H1 (cell line): ENCODE data around the gene NGFR. TPM values are rescaled to one million over a fixed set of nuclear protein-coding genes. Genes with fewer than 3 reads are reported as not detected.

Experiments
- CTCF ChIA-PET: fragments of 300-600 bp; sonication (Branson Sonifier 250); formaldehyde crosslinking; loops from one replicate; lab custom pipeline; 2021; ENCODE audit not compliant: partially characterized antibody; lab: Charles Lee
- POLR2A ChIA-PET: fragments of 300-600 bp; sonication (Branson Sonifier 250); formaldehyde crosslinking; loops from one replicate; lab custom pipeline; 2021; ENCODE audit warnings: inconsistent platforms; ENCODE audit not compliant: partially characterized antibody; lab: Charles Lee
- DNase-seq, 2 experiments: peaks; one replicate each; pipeline versions ENCODE4 v3.0.0 to v3.0.0-alpha.2; 2010 to 2022; ENCODE audit warnings: low spot score in 2 of 2, low read depth in 1 of 2, mixed read lengths in 1 of 2
- FAIRE-seq: peaks from 2 replicates; lab custom pipeline; 2011; peaks lifted over from hg19 to GRCh38; lab: Jason Lieb, UNC
- H2AFZ ChIP-seq: 2 replicates; pipeline ENCODE4 v1.8.1; 2012; ENCODE audit warnings: low read length, inconsistent platforms
- H2AK5ac ChIP-seq: 2 replicates; pipeline ENCODE4 v1.6.1; 2013; ENCODE audit warnings: low read depth, low read length
- H2BK120ac ChIP-seq: replicated peaks from 2 replicates; pipeline ENCODE3; 2013; ENCODE audit warnings: low read depth, low read length, inconsistent platforms
- H2BK12ac ChIP-seq: 2 replicates; pipeline ENCODE4 v1.6.1; 2013; ENCODE audit warnings: low read depth, low read length
- H2BK15ac ChIP-seq: 2 replicates; pipeline ENCODE4 v1.6.1; 2013; ENCODE audit warnings: low read length
- H2BK20ac ChIP-seq: 2 replicates; pipeline ENCODE4 v1.6.1; 2013; ENCODE audit warnings: low read length
- H2BK5ac ChIP-seq: 2 replicates; pipeline ENCODE4 v1.6.1; 2013; ENCODE audit warnings: low read depth, low read length
- H3K14ac ChIP-seq: 2 replicates; pipeline ENCODE4 v1.6.1; 2013; ENCODE audit warnings: inconsistent platforms; ENCODE audit not compliant: insufficient read length
- H3K18ac ChIP-seq: 2 replicates; pipeline ENCODE4 v1.6.1; 2013; ENCODE audit warnings: low read length; ENCODE audit errors: extremely low read depth
- H3K23ac ChIP-seq: 2 replicates; pipeline ENCODE4 v1.6.1; 2013; ENCODE audit warnings: inconsistent platforms; ENCODE audit not compliant: insufficient read length
- H3K23me2 ChIP-seq: 2 replicates; pipeline ENCODE4 v1.6.1; 2013; ENCODE audit warnings: low read depth, low read length
- H3K27ac ChIP-seq: 2 replicates; pipeline ENCODE4 v1.6.1; 2011; ENCODE audit warnings: low read depth, low read length, inconsistent platforms
- H3K27me3 ChIP-seq, 4 experiments: replicated peaks in 1 of 4; 1 replicate in 1 of 4; 2 replicates in 3 of 4; pipeline versions ENCODE4 v1.6.1 to v1.8.1; 2011 to 2013; ENCODE audit warnings: low read length in 3 of 4, mild to moderate bottlenecking in 3 of 4, inconsistent platforms in 2 of 4, mixed read lengths in 2 of 4, moderate library complexity in 1 of 4; ENCODE audit not compliant: control insufficient read depth in 3 of 4, insufficient read depth in 3 of 4; ENCODE audit errors: extremely low read depth in 1 of 4
- H3K36me3 ChIP-seq, 4 experiments: 2 replicates each; pipeline versions ENCODE4 v1.6.1 to v1.8.1; 2011 to 2013; ENCODE audit warnings: mild to moderate bottlenecking in 4 of 4, low read length in 3 of 4, moderate library complexity in 2 of 4, control low read depth in 1 of 4, inconsistent platforms in 1 of 4; ENCODE audit not compliant: insufficient read depth in 4 of 4, control insufficient read depth in 2 of 4
- H3K4ac ChIP-seq: replicated peaks from 2 replicates; pipeline ENCODE3; 2013; ENCODE audit warnings: low read length, low read depth, mixed read lengths, inconsistent platforms; ENCODE audit not compliant: insufficient read length
- H3K4me1 ChIP-seq, 4 experiments: replicated peaks in 1 of 4; 1 replicate in 1 of 4; 2 replicates in 3 of 4; pipeline versions ENCODE4 v1.6.1 to v1.8.1; 2011 to 2013; ENCODE audit warnings: low read length in 3 of 4, inconsistent platforms in 2 of 4, mixed read lengths in 1 of 4; ENCODE audit not compliant: insufficient read depth in 4 of 4, control insufficient read depth in 3 of 4
- H3K4me2 ChIP-seq, 2 experiments: 2 replicates each; pipeline versions ENCODE4 v1.6.1 to v1.8.1; 2011 to 2013; ENCODE audit warnings: low read depth in 2 of 2, low read length in 2 of 2, control low read depth in 1 of 2, inconsistent platforms in 1 of 2, mild to moderate bottlenecking in 1 of 2; ENCODE audit not compliant: insufficient read depth in 1 of 2
- H3K4me3 ChIP-seq, 4 experiments: fragments of 200-600, 300-600 bp in 1 of 4; sonication (generic), shearing (Covaris generic), sonication (Bioruptor Twin) in 1 of 4; 2 replicates each; pipeline versions ENCODE4 v1.5.1 to v1.8.1; 2011 to 2016; ENCODE audit warnings: low read length in 4 of 4, low read depth in 3 of 4, control low read depth in 2 of 4, inconsistent platforms in 2 of 4, mild to moderate bottlenecking in 2 of 4, mixed read lengths in 1 of 4, moderate library complexity in 1 of 4; ENCODE audit not compliant: insufficient read depth in 2 of 4; ENCODE audit errors: extremely low read depth in 1 of 4
- H3K56ac ChIP-seq: replicated peaks from 2 replicates; pipeline ENCODE3; 2013; ENCODE audit warnings: low read depth, mild to moderate bottlenecking, mixed read lengths, low read length, inconsistent platforms; ENCODE audit not compliant: insufficient read length
- H3K79me1 ChIP-seq: 2 replicates; pipeline ENCODE4 v1.6.1; 2013; ENCODE audit warnings: low read depth, low read length, control low read depth
- H3K79me2 ChIP-seq, 2 experiments: 2 replicates each; pipeline versions ENCODE4 v1.6.1 to v1.8.1; 2012 to 2013; ENCODE audit warnings: low read length in 2 of 2, mild to moderate bottlenecking in 2 of 2, inconsistent platforms in 1 of 2; ENCODE audit not compliant: insufficient read depth in 2 of 2, control insufficient read depth in 1 of 2
- H3K9ac ChIP-seq, 4 experiments: replicated peaks in 1 of 4; 1 replicate in 1 of 4; 2 replicates in 3 of 4; pipeline versions ENCODE4 v1.6.1 to v1.8.1; 2011 to 2013; ENCODE audit warnings: low read depth in 3 of 4, low read length in 3 of 4, control low read depth in 2 of 4, mild to moderate bottlenecking in 2 of 4, moderate library complexity in 2 of 4, inconsistent platforms in 1 of 4; ENCODE audit errors: extremely low read depth in 1 of 4
- H3K9me3 ChIP-seq, 2 experiments: 2 replicates each; pipeline versions ENCODE4 v1.6.1 to v1.8.1; 2012 to 2013; ENCODE audit warnings: mild to moderate bottlenecking in 2 of 2, moderate library complexity in 2 of 2, control low read depth in 1 of 2, inconsistent platforms in 1 of 2, low read depth in 1 of 2, low read length in 1 of 2, mixed read lengths in 1 of 2; ENCODE audit not compliant: insufficient read depth in 2 of 2
- H4K20me1 ChIP-seq, 2 experiments: replicated peaks in 1 of 2; 2 replicates each; pipeline versions ENCODE3 to v1.8.1; 2011 to 2013; ENCODE audit warnings: inconsistent platforms in 2 of 2, low read length in 2 of 2, mild to moderate bottlenecking in 1 of 2; ENCODE audit not compliant: insufficient read depth in 2 of 2, control insufficient read depth in 1 of 2
- H4K5ac ChIP-seq: 2 replicates; pipeline ENCODE4 v1.6.1; 2013; ENCODE audit warnings: low read length, low read depth, mixed read lengths, inconsistent platforms; ENCODE audit not compliant: insufficient read length
- H4K8ac ChIP-seq: 2 replicates; pipeline ENCODE4 v1.8.0; 2013; ENCODE audit warnings: mild to moderate bottlenecking, moderate library complexity, low read length, inconsistent platforms; ENCODE audit not compliant: insufficient read depth; ENCODE audit errors: extremely low read depth
- H4K91ac ChIP-seq: replicated peaks from 2 replicates; pipeline ENCODE3; 2013; ENCODE audit warnings: low read length, mixed read lengths, inconsistent platforms; ENCODE audit not compliant: insufficient read length
- WGBS, 2 experiments: shearing (Covaris generic) in 1 of 2; methylation state at CpG; one replicate each; pipeline versions ENCODE4 v1.1.6 to v1.1.7; 2013 to 2015; ENCODE audit warnings: low lambda C conversion rate in 2 of 2, mixed read lengths in 2 of 2, inconsistent platforms in 1 of 2, low coverage in 1 of 2, missing lambda C conversion rate in 1 of 2; ENCODE audit not compliant: insufficient replicate concordance in 2 of 2, insufficient coverage in 1 of 2, insufficient read length in 1 of 2; ENCODE audit errors: extremely low coverage in 1 of 2, missing lambda C conversion rate in 1 of 2; 5-methylcytosine and 5-hydroxymethylcytosine counted together
- polyA plus RNA-seq, 7 experiments: library from polyadenylated mRNA; depleted of rRNA in 3 of 7; stranded (reverse) in 5 of 7; unstranded in 2 of 7; fragments of >200 nt in 5 of 7; fragments of 200-250 nt in 2 of 7; gene quantifications; 1 replicate in 5 of 7; 2 replicates in 1 of 7; 4 replicates in 1 of 7; pipeline versions ENCODE4 v1.2.1 to v1.2.3, GENCODE V29; 2011 to 2013; ENCODE audit warnings: missing spikeins in 2 of 7, mixed read lengths in 2 of 7
- total RNA-seq: library from RNA; stranded (reverse); fragmentation: NEBNext Ultra II Directional; extraction: Animal tissue kit (Norgen Biotek cat#: 25700); gene quantifications from 2 replicates; pipeline ENCODE4 v1.2.1, GENCODE V29; 2021

NGFR gene
- total and polyA plus RNA-seq, 2 of the 8 experiments (the other 6 are each of a cell fraction or from before 2014, with no cell fraction given) = 8.1 to 10.3 TPM

DNA sequence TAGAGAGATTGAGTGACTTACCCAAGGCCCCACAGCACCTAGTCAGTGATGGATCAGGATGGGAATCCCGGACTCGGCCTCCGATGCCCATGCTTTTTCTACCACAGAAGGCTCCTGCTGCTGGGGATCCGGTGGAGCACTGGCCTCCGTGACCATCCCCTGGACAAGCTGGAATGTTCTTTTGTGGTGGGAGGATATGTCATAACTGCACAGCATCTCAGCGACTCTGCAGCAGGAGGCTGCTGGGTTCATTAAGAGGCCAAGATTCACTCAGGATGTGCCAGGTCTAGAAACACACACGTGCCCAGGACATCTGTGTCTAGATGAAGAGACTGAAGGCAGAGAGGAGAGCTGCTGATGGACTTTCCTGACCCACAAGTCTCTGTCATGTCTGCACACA is 34.7 kb upstream of the NGFR start:
- H4K8ac ChIP-seq = no peak overlapping the region
- H3K4me1 ChIP-seq = peaks cover 0 to 6% (median 1%) of the 10 kb centered on the region in 4 experiments; a peak in 4 of 7 replicates
- 0 out of 4 replicates have a peak, but pooled peaks cover 0 to 6% of the 10 kb centered on the region in 2 experiments for H3K9me3 ChIP-seq
- no peak overlapping the region for H4K91ac ChIP-seq
- H4K5ac ChIP-seq = no peak overlapping the region
- H3K79me1 ChIP-seq = no peaks in the 10 kb centered on the region; the same call in 1 of the 2 replicates
- H3K36me3 ChIP-seq = no peaks in the 10 kb centered on the region
- no peak overlapping the region for H3K4me3 ChIP-seq
- no peak overlapping the region for H3K23ac ChIP-seq
- no peaks in the 10 kb centered on the region for H3K79me2 ChIP-seq
- H3K23me2 ChIP-seq = no peaks in the 10 kb centered on the region
- DNase-seq (no peak), FAIRE-seq (no peak)
- no peak overlapping the region for H2AK5ac ChIP-seq
- H2BK20ac ChIP-seq = no peak overlapping the region
- no peak overlapping the region for H3K56ac ChIP-seq
- CTCF ChIA-PET = interaction anchor here (1.0 to 12.0 kb wide), 6 partner anchors 9 to 96 kb away, joined by 4 to 111 read pairs (median 6); no protein-coding TSS in a partner anchor
- peaks cover 0 to 1% of the 10 kb centered on the region in 2 experiments for H4K20me1 ChIP-seq
- H2AFZ ChIP-seq = no peak overlapping the region
- H3K27me3 ChIP-seq = peaks cover 0 to 3% (median 0%) of the 10 kb centered on the region in 4 experiments; a peak in 1 of 7 replicates
- H3K4me2 ChIP-seq = no peak overlapping the region
- H3K9ac ChIP-seq = no peak overlapping the region
- H3K4ac ChIP-seq = no peak overlapping the region
- no peak overlapping the region for H3K14ac ChIP-seq
- no peak overlapping the region for H2BK12ac ChIP-seq
- H3K18ac ChIP-seq = no peak overlapping the region
- H2BK120ac ChIP-seq = no peak overlapping the region
- 81% methylated on average over 7 of the region's 7 CpGs; no CpG with 5 or more reads in 1 of the 2 experiments for WGBS, 2 experiments
- POLR2A ChIA-PET = interaction anchor here (1.5 to 1.6 kb wide), 2 partner anchors 14 to 28 kb away, joined by 3 to 4 read pairs; no protein-coding TSS in a partner anchor
- H3K27ac ChIP-seq = no peak overlapping the region
- H2BK15ac ChIP-seq = no peak overlapping the region
- peak overlapping the region; percentile 49; the same call in 1 of the 2 replicates for H2BK5ac ChIP-seq
